Stimulated activated naive CD8-positive, alpha-beta T cell treated with anti-CD3 and anti-CD28 coated beads, Interleukin-15, amount 100 ng/mL, for 72 hours (primary cell): ENCODE results near the gene ALAS1.

Source experiments
- ATAC-seq: fragments of 150-1000 bp; cut with Tn5 transposase; 2 replicates; pipeline ENCODE4 v1.10.0; 2021; ENCODE audit warnings: mild to moderate bottlenecking, moderate library complexity
- DNase-seq, 2 donors: peaks; one replicate each; pipeline ENCODE4 v3.0.0; 2021 to 2022
- H3K27ac Mint-ChIP-seq, 2 donors: one replicate each; pipeline ENCODE4 v1.8.0; 2022; ENCODE audit warnings: mild to moderate bottlenecking in 2 of 2, mixed read lengths in 2 of 2, moderate library complexity in 2 of 2
- H3K27me3 Mint-ChIP-seq: one replicate; pipeline ENCODE4 v1.8.0; 2022; ENCODE audit warnings: mixed read lengths
- H3K4me1 Mint-ChIP-seq: one replicate; pipeline ENCODE4 v1.8.0; 2022; ENCODE audit warnings: mild to moderate bottlenecking, mixed read lengths
- H3K4me3 Mint-ChIP-seq, 2 donors: one replicate each; pipeline ENCODE4 v1.8.0; 2022; ENCODE audit warnings: mild to moderate bottlenecking in 2 of 2, mixed read lengths in 2 of 2, moderate library complexity in 1 of 2
- H3K9me3 Mint-ChIP-seq, 2 donors: one replicate each; pipeline ENCODE4 v1.8.0; 2022; ENCODE audit warnings: mixed read lengths in 2 of 2

Gene ALAS1

DNA sequence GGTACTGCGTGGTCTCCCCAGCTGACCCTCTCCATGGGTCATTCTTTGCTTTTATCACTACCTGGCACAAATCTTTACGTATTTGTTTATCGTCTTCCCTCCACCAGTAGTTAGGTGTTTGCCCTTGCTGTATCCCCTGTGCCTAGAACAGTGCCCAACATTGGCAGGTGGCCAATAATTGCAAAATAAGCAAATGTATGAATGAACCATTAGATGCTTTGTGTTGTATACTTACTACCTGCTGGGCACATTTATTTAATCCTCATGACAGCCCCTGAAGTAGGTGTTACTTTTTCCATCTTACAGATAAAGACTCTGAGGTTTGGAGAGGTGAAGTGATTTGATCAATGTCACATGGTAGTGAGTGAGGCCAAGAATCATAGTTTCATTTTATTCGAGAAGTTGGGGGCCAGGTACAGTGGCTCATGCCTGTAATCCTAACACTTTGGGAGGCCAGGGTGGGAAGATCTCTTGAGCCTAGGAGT, 43.0 kb downstream of the ALAS1 start:
- H3K4me1 Mint-ChIP-seq: peaks cover 82% of the 10 kb centered on the region
- peak overlapping the region; percentile 100 for H3K27ac Mint-ChIP-seq
- H3K27me3 Mint-ChIP-seq: no peaks in the 10 kb centered on the region
- DNase-seq (no peak), ATAC-seq (peak; percentile 4)
- H3K4me3 Mint-ChIP-seq: peak overlapping the region; percentile 96 to 98
- H3K9me3 Mint-ChIP-seq: peaks cover 0 to 6% of the 10 kb centered on the region in 2 donors

DNA sequence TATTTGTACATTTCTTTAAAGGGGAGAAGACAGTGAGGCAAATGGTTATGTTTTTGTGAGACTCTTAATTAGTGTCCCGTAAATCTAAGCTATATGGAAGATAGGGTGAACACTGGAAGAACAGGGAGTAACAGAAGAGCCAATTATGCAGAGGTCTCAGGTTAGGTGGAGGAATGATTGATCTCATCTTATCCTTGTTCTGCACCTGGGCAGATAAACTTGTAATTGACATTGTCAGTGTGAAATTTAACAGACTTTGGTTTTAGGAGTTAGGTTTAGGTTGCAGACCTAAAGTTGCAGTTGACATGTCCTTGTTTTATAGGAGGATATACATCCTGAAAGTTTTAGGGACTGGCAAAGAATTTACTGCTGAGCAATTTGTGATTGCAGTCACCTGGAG, 44.1 kb downstream of the ALAS1 start:
- Mint-ChIP-seq H3K27ac (peak overlapping the region in 1 of 2 donors; percentile 94), H3K4me3 (peak overlapping the region; percentile 62 to 77)
- ATAC-seq: no peak

GRCh38 chr3:52243791-52244628, 46.0 kb downstream of the ALAS1 start:
- peaks cover 84% of the 10 kb centered on the region for H3K4me1 Mint-ChIP-seq
- DNase-seq (peak; percentile 55 to 80), ATAC-seq (peak; percentile 39)
- peak overlapping the region; percentile 81 to 96 for H3K4me3 Mint-ChIP-seq
- H3K27me3 Mint-ChIP-seq: no peaks in the 10 kb centered on the region
- H3K9me3 Mint-ChIP-seq: peaks cover 0 to 6% of the 10 kb centered on the region in 2 donors
- H3K27ac Mint-ChIP-seq: peak overlapping the region; percentile 91 to 94

More for the DNA sequence above, 44.1 kb downstream of the ALAS1 start:
- DNase-seq: no peak
- peaks cover 0 to 6% of the 10 kb centered on the region in 2 donors for H3K9me3 Mint-ChIP-seq
- H3K27me3 Mint-ChIP-seq: no peaks in the 10 kb centered on the region
- peaks cover 80% of the 10 kb centered on the region for H3K4me1 Mint-ChIP-seq

DNA sequence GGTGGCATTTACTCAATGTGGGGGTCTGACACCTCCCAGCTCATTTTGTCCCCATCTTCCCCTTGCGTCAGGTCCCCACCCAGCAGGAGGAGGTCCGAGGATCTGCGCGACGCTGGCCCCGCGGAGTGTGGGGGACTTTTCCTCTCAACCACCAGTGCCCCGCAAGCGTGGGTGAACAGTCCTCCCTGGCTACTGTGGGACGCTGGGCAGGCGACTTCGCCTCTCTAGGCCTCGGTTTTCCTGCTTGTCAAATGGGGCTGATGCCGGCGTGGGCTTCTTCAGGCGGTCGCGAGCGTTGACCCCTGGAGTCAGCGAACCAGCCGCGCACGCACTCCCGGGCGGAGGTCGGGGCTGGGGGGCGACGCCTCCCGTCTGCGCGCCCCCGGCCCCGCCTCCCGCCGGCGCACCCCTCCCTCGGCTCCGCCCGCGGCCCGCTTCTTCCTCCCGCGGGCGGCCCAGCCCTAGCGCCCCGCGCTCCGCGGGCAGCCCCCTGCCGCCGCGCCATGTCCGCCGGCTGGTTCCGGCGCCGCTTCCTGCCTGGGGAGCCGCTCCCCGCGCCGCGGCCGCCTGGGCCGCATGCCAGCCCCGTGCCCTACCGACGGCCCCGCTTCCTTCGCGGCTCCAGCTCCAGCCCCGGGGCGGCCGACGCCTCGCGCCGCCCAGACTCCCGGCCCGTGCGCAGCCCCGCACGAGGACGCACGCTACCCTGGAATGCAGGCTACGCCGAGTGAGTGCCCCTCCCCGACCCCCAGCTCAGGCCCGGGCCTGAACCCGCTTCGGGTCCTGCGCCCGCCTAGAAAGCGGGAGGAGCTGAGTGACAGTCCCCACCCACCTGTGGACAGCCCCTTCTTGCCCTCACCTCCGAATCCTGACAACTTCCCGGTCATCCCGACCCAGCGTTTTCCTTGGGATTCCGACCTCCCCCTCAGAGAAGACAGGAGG, 47.6 kb downstream of the ALAS1 start, which contains the start of gene PPM1M:
Gene PPM1M, plus strand, starts transcription at position 438 of the 942 bp plus-strand sequence. Its CDS starts 66 bp downstream, at position 504.
- DNase-seq: peak; percentile 67 to 70
- H3K27me3 Mint-ChIP-seq: no peaks in the 10 kb centered on the region
- peaks cover 90% of the 10 kb centered on the region for H3K4me1 Mint-ChIP-seq
- ATAC-seq: peak; percentile 59
- H3K4me3 Mint-ChIP-seq: peak within 1 kb of the TSS; percentile 82 to 96
- H3K27ac Mint-ChIP-seq: peak within 1 kb of the TSS; percentile 94
- H3K9me3 Mint-ChIP-seq: peaks cover 0 to 6% of the 10 kb centered on the region in 2 donors

DNA sequence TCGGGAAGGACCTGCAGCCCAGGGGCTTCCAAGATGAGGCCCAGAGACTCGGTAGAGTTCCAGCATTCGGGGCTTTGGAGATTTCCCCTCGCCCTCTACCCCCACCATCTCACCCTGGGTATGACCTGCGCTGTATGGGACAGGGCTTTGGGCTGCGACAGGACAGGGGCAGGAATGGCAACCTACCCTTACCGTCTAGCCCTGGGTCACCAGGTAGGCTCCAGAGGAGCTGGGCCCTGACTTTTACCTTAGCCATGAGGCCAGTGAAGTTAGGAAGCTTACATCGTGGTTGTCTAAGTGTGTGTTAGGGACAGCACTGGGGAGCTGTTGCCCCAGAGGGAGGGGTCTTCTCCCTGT, 48.3 kb downstream of the ALAS1 start:
- ATAC-seq (peak; percentile 29), DNase-seq (no peak)
- Mint-ChIP-seq H3K4me3 (peak overlapping the region; percentile 82 to 96), H3K27ac (peak overlapping the region; percentile 93 to 94), H3K9me3 (peaks cover 0 to 6% of the 10 kb centered on the region in 2 donors), H3K4me1 (peaks cover 88% of the 10 kb centered on the region), H3K27me3 (no peaks in the 10 kb centered on the region)

DNA sequence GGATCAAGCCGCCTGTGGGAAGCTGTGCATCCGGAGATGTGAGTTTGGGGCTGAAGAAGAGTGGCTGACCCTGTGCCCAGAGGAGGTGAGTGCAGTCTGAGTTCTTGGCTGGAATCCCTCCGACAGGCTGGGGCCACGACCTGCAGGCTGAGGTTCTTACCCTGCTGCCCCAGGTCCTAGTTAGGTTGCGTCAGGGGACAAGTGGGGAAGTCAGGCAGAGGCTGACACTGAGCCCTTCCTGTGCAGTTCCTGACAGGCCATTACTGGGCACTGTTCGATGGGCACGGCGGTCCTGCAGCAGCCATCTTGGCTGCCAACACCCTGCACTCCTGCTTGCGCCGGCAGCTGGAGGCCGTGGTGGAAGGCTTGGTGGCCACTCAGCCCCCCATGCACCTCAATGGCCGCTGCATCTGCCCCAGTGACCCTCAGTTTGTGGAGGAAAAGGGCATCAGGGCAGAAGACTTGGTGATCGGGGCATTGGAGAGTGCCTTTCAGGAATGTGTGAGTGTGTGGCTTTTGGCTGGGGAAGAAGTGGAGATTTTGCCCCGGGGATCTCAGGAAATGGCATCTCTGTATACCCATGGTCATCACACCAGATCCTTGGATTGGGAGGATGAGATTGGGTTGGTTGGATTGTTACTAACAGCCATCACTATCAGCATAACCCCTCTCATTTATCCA, 48.9 kb downstream of the ALAS1 start:
- Mint-ChIP-seq H3K4me3 (peak overlapping the region; percentile 82 to 96), H3K9me3 (peaks cover 0 to 6% of the 10 kb centered on the region in 2 donors), H3K27ac (peak overlapping the region; percentile 93 to 94), H3K4me1 (peaks cover 85% of the 10 kb centered on the region), H3K27me3 (no peaks in the 10 kb centered on the region)
- ATAC-seq (peak; percentile 8), DNase-seq (peak in 1 of 2 donors; percentile 35)

GRCh38 chr3:52247409-52248164, 49.6 kb downstream of the ALAS1 start:
- peaks cover 0 to 6% of the 10 kb centered on the region in 2 donors for H3K9me3 Mint-ChIP-seq
- no peak for ATAC-seq
- H3K4me1 Mint-ChIP-seq: peaks cover 85% of the 10 kb centered on the region
- H3K27me3 Mint-ChIP-seq: no peaks in the 10 kb centered on the region
- peak in 1 of 2 donors; percentile 12 for DNase-seq
- peak overlapping the region; percentile 82 to 96 for H3K4me3 Mint-ChIP-seq
- peak overlapping the region; percentile 54 to 94 for H3K27ac Mint-ChIP-seq

- Mint-ChIP-seq H3K4me1 (peaks cover 86% of the 10 kb centered on the region), H3K9me3 (peaks cover 0 to 5% of the 10 kb centered on the region in 2 donors), H3K27me3 (no peaks in the 10 kb centered on the region), H3K27ac (peak overlapping the region; percentile 62 to 94), H3K4me3 (peak overlapping the region; percentile 82 to 96)
- DNase-seq (no peak), ATAC-seq (no peak)
Measured at GRCh38 chr3:52248165-52248541, 50.2 kb downstream of the ALAS1 start.

DNA sequence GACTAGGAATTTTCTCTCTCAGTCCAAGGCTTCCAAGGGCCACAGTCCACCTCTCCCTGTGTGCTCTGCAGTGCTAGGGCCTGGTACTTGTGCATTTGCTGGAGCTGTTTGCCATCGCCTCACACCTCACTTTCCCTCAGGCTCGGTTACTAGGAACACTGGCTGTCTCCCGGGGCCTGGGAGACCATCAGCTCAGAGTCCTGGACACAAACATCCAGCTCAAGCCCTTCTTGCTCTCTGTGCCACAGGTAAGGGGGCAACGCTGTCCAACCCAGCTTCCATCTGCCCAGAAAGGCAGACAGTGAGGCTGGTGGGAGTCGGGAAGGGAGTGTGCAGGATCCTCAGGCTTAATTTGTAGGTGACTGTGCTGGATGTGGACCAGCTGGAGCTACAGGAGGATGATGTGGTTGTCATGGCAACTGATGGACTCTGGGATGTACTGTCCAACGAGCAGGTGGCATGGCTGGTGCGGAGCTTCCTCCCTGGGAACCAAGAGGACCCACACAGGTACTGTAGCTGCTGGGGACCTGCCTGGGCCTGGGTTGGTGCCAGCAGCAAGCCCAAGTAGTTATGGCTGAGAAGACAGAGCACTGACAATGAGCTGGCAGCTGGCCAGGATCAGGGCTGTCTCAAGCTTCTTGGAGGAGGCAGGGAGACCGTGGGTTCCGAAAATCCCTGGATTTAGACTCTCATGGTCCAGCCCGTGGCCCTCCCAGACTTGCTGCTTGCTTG, 51.0 kb downstream of the ALAS1 start:
- DNase-seq (peak in 1 of 2 donors; percentile 24), ATAC-seq (no peak)
- Mint-ChIP-seq H3K9me3 (no peaks in the 10 kb centered on the region), H3K27me3 (no peaks in the 10 kb centered on the region), H3K4me1 (peaks cover 86% of the 10 kb centered on the region), H3K4me3 (peak overlapping the region; percentile 82 to 96), H3K27ac (peak overlapping the region; percentile 7 to 94)

GRCh38 chr3:52249683-52250082, 51.7 kb downstream of the ALAS1 start:
- peak overlapping the region; percentile 29 to 96 for H3K4me3 Mint-ChIP-seq
- H3K27me3 Mint-ChIP-seq: no peaks in the 10 kb centered on the region
- no peaks in the 10 kb centered on the region for H3K9me3 Mint-ChIP-seq
- peak in 1 of 2 donors; percentile 7 for DNase-seq
- peaks cover 86% of the 10 kb centered on the region for H3K4me1 Mint-ChIP-seq
- ATAC-seq: no peak
- peak overlapping the region in 1 of 2 donors; percentile 94 for H3K27ac Mint-ChIP-seq

- no peaks in the 10 kb centered on the region for H3K27me3 Mint-ChIP-seq
- DNase-seq (peak in 1 of 2 donors; percentile 9), ATAC-seq (no peak)
- H3K4me1 Mint-ChIP-seq: peaks cover 86% of the 10 kb centered on the region
- no peaks in the 10 kb centered on the region for H3K9me3 Mint-ChIP-seq
- H3K27ac Mint-ChIP-seq: no peak overlapping the region
- H3K4me3 Mint-ChIP-seq: no peak overlapping the region
Measured at GRCh38 chr3:52250122-52250521, 52.2 kb downstream of the ALAS1 start.

GRCh38 chr3:52253314-52254304, 55.6 kb downstream of the ALAS1 start:
- peaks cover 95% of the 10 kb centered on the region for H3K4me1 Mint-ChIP-seq
- ATAC-seq (peak; percentile 95), DNase-seq (peak; percentile 86 to 92)
- H3K9me3 Mint-ChIP-seq: no peaks in the 10 kb centered on the region
- H3K27ac Mint-ChIP-seq: peak overlapping the region; percentile 90 to 91
- H3K27me3 Mint-ChIP-seq: no peaks in the 10 kb centered on the region
- peak overlapping the region; percentile 81 to 83 for H3K4me3 Mint-ChIP-seq

GRCh38 chr3:52254608-52255007, 56.6 kb downstream of the ALAS1 start:
- peak overlapping the region in 1 of 2 donors; percentile 55 for H3K4me3 Mint-ChIP-seq

More at GRCh38 chr3:52254608-52255007, 56.6 kb downstream of the ALAS1 start:
- no peak overlapping the region for H3K27ac Mint-ChIP-seq
- H3K9me3 Mint-ChIP-seq: no peaks in the 10 kb centered on the region
- ATAC-seq: no peak
- DNase-seq: no peak
- no peaks in the 10 kb centered on the region for H3K27me3 Mint-ChIP-seq
- H3K4me1 Mint-ChIP-seq: peaks cover 93% of the 10 kb centered on the region
